Fibroblast of mammary gland (primary cell): ENCODE measurements around the gene TAS2R7.

Experiments used
- DNase-seq: peaks from one replicate; pipeline ENCODE4 v3.0.0-alpha.2; 2010; ENCODE audit warnings: low read depth
- H3K4me3 ChIP-seq: 2 replicates; pipeline ENCODE4 v1.5.1; 2011; ENCODE audit warnings: low read depth, mild to moderate bottlenecking, low read length, moderate library complexity; ENCODE audit not compliant: control insufficient read depth
- TF ChIP-seq, protein P1 (sequence below): conservative IDR thresholded peaks from 2 replicates; pipeline ENCODE4 v1.5.1; 2011; ENCODE audit warnings: low read depth, low read length, inconsistent platforms; ENCODE audit not compliant: control insufficient read depth, insufficient read depth

The TAS2R7 gene

DNA sequence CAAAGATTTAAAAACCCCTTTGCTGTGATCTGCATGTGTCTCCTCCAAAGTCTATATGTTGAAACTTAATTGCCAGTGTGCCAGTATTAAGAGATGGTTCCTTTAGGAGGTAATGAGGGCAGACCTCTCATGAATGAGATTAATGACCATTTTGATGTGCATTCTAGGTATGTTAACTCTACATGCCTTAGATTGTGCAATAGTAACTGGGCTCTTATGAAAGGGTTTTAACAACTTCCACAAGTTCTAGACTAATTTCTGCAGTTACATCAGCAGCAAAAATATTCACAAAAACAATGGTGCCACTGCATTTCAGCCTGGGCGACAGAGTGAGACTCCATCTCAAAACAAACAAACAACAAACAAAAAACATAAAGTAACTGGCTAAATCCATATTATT is 27.6 kb upstream of the TAS2R7 start:
- no peak for DNase-seq
- TF ChIP-seq, protein P1, sequence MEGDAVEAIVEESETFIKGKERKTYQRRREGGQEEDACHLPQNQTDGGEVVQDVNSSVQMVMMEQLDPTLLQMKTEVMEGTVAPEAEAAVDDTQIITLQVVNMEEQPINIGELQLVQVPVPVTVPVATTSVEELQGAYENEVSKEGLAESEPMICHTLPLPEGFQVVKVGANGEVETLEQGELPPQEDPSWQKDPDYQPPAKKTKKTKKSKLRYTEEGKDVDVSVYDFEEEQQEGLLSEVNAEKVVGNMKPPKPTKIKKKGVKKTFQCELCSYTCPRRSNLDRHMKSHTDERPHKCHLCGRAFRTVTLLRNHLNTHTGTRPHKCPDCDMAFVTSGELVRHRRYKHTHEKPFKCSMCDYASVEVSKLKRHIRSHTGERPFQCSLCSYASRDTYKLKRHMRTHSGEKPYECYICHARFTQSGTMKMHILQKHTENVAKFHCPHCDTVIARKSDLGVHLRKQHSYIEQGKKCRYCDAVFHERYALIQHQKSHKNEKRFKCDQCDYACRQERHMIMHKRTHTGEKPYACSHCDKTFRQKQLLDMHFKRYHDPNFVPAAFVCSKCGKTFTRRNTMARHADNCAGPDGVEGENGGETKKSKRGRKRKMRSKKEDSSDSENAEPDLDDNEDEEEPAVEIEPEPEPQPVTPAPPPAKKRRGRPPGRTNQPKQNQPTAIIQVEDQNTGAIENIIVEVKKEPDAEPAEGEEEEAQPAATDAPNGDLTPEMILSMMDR, result no peak
- H3K4me3 ChIP-seq, result no peak overlapping the region

DNA sequence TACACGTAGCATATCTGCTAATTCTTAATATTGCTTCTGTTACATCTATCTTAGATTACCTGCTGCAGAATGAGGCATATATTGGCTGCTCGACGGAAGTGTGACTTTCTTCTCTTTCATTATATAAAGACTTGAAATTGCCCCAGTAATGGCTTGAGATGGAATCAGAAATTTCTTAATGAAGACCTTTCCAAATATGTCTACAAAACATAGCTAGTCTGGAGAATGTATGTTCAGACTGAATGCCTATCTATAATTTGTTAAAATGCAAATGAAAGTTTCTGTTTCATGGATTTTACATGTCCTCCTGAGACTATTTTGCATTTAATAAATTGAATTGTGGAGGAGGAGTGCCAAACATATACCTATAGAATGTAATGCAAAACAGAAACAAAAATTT is 23.8 kb upstream of the TAS2R7 start, which contains the start of gene TAS2R10:
Gene TAS2R10, minus strand, starts transcription at position 101 of the 400 bp plus-strand sequence. Its CDS starts 89 bp downstream, at position 12.
- no peak for DNase-seq
- TF ChIP-seq, protein P1, result no peak

DNA sequence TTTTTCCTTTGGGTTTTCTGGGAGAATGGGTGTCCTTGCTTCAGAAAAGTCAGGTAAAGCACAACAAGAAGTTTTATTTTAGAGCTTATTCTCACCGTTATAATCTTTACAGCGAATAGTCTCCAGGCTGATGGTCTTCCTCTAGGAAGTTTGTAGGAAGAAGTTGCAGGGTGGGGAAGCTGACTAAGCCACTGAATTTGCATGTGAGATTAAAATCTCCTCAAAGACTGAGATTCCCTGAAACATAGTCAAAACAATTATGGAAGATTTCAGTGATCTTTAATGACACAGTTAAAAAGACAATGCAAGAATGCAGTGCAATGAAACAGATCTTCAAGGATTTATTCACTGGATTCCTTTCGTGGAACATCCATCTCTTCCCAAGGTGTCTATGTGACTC is 22.5 kb upstream of the TAS2R7 start:
- H3K4me3 ChIP-seq, result no peak overlapping the region
- TF ChIP-seq, protein P1, result no peak
- DNase-seq, result no peak

More for the DNA sequence above, 23.8 kb upstream of the TAS2R7 start, which contains the start of gene TAS2R10:
- H3K4me3 ChIP-seq, result no peak within 1 kb of the TSS

DNA sequence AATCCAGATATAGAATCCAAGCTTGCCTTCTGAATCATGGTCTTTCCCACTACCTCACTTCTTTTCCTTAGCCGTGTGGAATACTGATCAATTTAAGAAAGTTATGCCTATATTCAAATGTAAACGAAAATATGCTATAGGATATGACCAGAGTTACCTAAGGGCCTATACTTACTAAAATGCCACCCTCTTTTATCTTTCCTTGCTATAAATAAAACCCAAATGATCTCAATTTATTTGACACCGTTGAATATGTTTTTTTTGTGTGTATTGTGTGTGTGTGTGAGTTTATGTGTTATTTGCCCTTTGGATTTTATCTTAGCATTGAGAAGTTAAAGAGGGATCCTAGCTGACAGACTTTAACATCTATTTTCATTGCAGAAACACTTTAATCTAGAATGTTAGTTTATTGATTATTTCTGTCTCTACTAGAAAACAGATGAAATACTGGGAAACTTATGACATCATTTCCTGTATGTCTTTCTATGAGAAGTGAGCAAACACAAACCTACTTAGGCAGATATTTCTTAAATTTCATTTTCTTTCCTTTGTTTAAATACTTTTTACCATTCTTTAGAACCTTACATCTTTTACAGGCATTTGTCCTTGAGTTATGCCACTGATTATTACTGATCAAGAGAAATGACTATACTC is 9.6 kb upstream of the TAS2R7 start:
- DNase-seq, result no peak
- no peak overlapping the region for H3K4me3 ChIP-seq
- TF ChIP-seq, protein P1, result no peak

DNA sequence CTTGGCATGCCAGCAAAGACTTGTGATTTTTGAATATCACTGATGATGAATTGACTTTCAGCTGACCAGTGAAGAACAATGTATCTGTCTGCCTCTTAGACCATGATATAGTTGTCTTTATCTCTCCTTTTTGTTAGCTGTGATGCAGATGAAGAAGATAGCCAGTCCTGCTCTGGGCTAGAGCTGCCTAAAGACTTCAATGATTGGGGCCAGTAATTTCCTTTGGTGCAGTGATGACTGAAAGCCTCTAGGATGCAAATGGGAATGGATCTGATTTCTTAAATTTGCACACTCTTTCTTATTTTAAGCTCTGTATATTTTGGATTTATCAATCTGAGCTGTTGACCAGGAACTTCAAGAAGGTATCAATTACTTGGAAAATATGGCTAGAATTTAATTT is 7.6 kb upstream of the TAS2R7 start, which contains the start of gene TAS2R9:
Gene TAS2R9, minus strand, starts transcription at position 101 of the 400 bp plus-strand sequence. Its CDS starts 93 bp downstream, at position 8.
- H3K4me3 ChIP-seq, result no peak within 1 kb of the TSS
- TF ChIP-seq, protein P1, result no peak
- no peak for DNase-seq

DNA sequence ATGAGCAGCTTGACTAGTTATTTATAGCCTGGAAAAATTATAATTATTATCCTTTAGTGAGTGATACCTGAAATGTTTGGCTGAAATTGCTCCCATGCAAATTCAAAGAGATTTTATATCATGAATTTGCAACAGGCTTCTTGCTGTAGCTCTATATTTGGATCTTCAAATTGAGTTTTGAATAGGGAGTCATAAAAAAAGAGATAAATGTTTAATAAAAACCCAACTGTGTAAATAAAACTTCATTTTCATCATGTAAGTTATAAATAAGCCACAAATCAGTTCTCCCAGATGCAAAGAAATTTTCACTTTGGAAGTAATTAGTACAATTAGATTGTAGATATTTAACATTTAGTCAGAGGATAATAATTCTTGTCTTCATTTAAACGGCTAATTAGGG is 4.8 kb upstream of the TAS2R7 start, which contains the start of gene TAS2R8:
Gene TAS2R8, minus strand, starts transcription at position 101 of the 400 bp plus-strand sequence. CDS start 306 bp downstream, outside the sequence.
- TF ChIP-seq, protein P1, result no peak
- no peak within 1 kb of the TSS for H3K4me3 ChIP-seq
- no peak for DNase-seq

DNA sequence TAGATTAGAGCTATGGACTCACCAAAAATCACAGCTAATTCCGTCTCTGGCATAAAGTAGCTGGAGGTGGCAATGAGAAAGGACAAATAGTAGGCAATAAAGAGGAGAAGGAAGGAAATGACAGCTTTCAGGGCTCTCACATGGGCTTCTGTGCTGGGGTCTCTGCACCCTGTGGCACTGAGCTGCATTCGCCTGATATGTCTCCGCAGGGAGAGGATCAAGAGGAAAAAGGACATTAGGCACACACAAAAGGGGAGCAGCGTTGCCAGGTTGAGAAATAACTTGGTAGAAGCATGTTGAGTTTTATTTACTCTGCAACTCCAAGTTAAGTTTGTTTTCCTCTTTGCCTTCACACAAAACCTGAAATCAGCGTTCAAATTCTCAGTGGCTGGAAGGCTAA is 686 bp downstream of the TAS2R7 start:
- TF ChIP-seq, protein P1, result no peak
- no peak overlapping the region for H3K4me3 ChIP-seq
- no peak for DNase-seq
